Calu3 (cell line): ENCODE results near the gene INSYN2A. TPM values are rescaled to one million over a fixed set of nuclear protein-coding genes. Genes with fewer than 3 reads are reported as not detected.

Source experiments
- BruUV-seq: library from RNA; stranded (reverse); fragments of 400-500 nt; replicated peaks from 2 replicates; lab custom pipeline; 2021; lab: Mats Ljungman, UMichigan
- CTCF ChIA-PET: fragments of 300-600 bp; sonication (Branson Sonifier 250); formaldehyde crosslinking; loops from one replicate; lab custom pipeline; 2022; ENCODE audit warnings: antibody characterized with exemption; lab: Charles Lee
- DNase-seq: peaks from one replicate; pipeline ENCODE4 v3.0.0; 2022
- H3K27ac Mint-ChIP-seq: one replicate; pipeline ENCODE4 v1.8.0; 2022; ENCODE audit warnings: mixed read lengths; ENCODE audit not compliant: unreplicated experiment
- H3K27me3 Mint-ChIP-seq: one replicate; pipeline ENCODE4 v1.8.0; 2022; ENCODE audit warnings: mixed read lengths; ENCODE audit not compliant: unreplicated experiment
- H3K36me3 Mint-ChIP-seq: one replicate; pipeline ENCODE4 v1.8.0; 2022; ENCODE audit warnings: mild to moderate bottlenecking, moderate library complexity, mixed read lengths; ENCODE audit not compliant: insufficient read depth, unreplicated experiment
- H3K4me1 Mint-ChIP-seq: one replicate; pipeline ENCODE4 v1.8.0; 2022; ENCODE audit warnings: mild to moderate bottlenecking, low read depth, mixed read lengths; ENCODE audit not compliant: unreplicated experiment
- H3K4me3 Mint-ChIP-seq: one replicate; pipeline ENCODE4 v1.8.0; 2022; ENCODE audit warnings: mild to moderate bottlenecking, low read depth, moderate library complexity, mixed read lengths; ENCODE audit not compliant: unreplicated experiment
- H3K9me3 Mint-ChIP-seq: one replicate; pipeline ENCODE4 v1.8.0; 2022; ENCODE audit warnings: low read depth, mixed read lengths; ENCODE audit not compliant: unreplicated experiment
- CTCF ChIP-seq: fragments of 200-600 bp; IDR thresholded peaks from one replicate; pipeline ENCODE4 v1.8.0; 2022; ENCODE audit warnings: antibody characterized with exemption; ENCODE audit not compliant: unreplicated experiment
- intact Hi-C: fragments of 100-400 bp; cut with micrococcal nuclease; formaldehyde crosslinking; loops from one replicate; pipeline ENCODE4 v1.10.0; 2022; ENCODE audit not compliant: unreplicated experiment
- total RNA-seq: library from RNA; stranded (reverse); gene quantifications from 2 replicates; pipeline ENCODE4 v1.2.3, GENCODE V29; 2022

Gene INSYN2A
- total RNA-seq, 1 experiment from 2014 or later = not detected

- Mint-ChIP-seq H3K4me3 (no peak overlapping the region), H3K27ac (no peak overlapping the region), H3K9me3 (no peaks in the 10 kb centered on the region), H3K4me1 (no peaks in the 10 kb centered on the region), H3K27me3 (no peaks in the 10 kb centered on the region), H3K36me3 (no peaks in the 10 kb centered on the region)
- CTCF ChIA-PET = no interaction called here
- no peak for DNase-seq
- TF ChIP-seq CTCF = no peak
- intact Hi-C loops = no loop called here
- BruUV-seq = no TSS peak
These were observed 30.6 kb upstream of the INSYN2A start for GRCh38 chr10:127227027-127227426.

GRCh38 chr10:127221281-127221680, 24.9 kb upstream of the INSYN2A start:
- CTCF ChIA-PET = no interaction called here
- TF ChIP-seq CTCF = no peak
- no TSS peak for BruUV-seq
- intact Hi-C loops = no loop called here
- no peak overlapping the region for H3K27ac Mint-ChIP-seq
- H3K4me3 Mint-ChIP-seq = no peak overlapping the region
- no peaks in the 10 kb centered on the region for H3K36me3 Mint-ChIP-seq
- H3K9me3 Mint-ChIP-seq = no peaks in the 10 kb centered on the region
- DNase-seq = no peak
- no peaks in the 10 kb centered on the region for H3K4me1 Mint-ChIP-seq
- no peaks in the 10 kb centered on the region for H3K27me3 Mint-ChIP-seq

- BruUV-seq = no TSS peak
- intact Hi-C loops = no loop called here
- Mint-ChIP-seq H3K27ac (no peak overlapping the region), H3K36me3 (no peaks in the 10 kb centered on the region), H3K27me3 (no peaks in the 10 kb centered on the region), H3K9me3 (no peaks in the 10 kb centered on the region), H3K4me1 (no peaks in the 10 kb centered on the region), H3K4me3 (no peak overlapping the region)
- CTCF ChIA-PET = no interaction called here
- no peak for DNase-seq
- no peak for TF ChIP-seq CTCF
These were observed 22.3 kb upstream of the INSYN2A start for GRCh38 chr10:127218658-127219057.

GRCh38 chr10:127216786-127217185, 20.4 kb upstream of the INSYN2A start:
- CTCF ChIA-PET = no interaction called here
- H3K27me3 Mint-ChIP-seq = no peaks in the 10 kb centered on the region
- H3K9me3 Mint-ChIP-seq = no peaks in the 10 kb centered on the region
- DNase-seq = no peak
- no peaks in the 10 kb centered on the region for H3K4me1 Mint-ChIP-seq
- intact Hi-C loops = no loop called here
- no peak for TF ChIP-seq CTCF
- BruUV-seq = no TSS peak
- no peaks in the 10 kb centered on the region for H3K36me3 Mint-ChIP-seq
- H3K27ac Mint-ChIP-seq = no peak overlapping the region
- H3K4me3 Mint-ChIP-seq = no peak overlapping the region
